Non-pigmented ciliary epithelial cell (primary cell): Measurements from ENCODE around the gene CTNNA3.

ENCODE experiments used
- DNase-seq: peaks from one replicate; pipeline ENCODE4 v3.0.0-alpha.2; 2010; ENCODE audit warnings: low read depth

The CTNNA3 gene

DNA sequence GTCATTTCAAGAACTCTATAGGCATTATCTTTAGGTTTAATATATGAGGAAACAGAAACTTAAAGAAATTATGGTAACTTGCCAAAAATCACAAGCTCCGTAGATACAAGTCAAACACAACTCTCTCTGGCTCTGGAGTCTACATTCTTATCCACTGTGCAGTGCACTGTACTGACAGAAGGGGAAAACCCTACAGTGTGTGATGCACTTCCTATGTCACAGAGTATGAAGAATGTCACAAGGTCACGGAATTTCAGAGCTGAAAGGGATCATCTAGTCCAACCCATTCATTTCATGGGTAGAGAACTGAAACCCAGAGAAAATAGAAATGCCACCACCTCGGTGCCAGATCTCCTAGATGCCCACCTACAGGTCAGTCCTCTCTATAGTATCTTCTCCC lies 684.0 kb downstream of the CTNNA3 start:
- no peak for DNase-seq

DNA sequence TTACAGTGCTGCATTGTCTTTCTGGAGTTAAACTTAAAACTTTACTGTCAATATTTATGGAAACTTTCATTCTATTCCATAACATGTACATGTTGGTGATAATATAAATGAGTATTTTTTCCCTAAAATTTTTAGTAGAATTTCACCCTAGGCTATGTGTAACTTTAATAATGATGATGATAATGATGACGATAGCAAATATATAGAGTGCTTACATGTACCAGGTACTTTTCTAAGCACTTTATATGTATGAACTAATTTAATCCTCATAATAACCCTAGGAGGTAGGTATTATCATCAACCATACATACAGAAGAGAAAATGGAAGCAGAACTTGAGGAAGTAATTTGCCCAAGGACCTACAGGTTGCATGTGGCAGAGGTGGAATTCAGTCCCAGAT lies 684.5 kb downstream of the CTNNA3 start:
- DNase-seq = no peak

DNA sequence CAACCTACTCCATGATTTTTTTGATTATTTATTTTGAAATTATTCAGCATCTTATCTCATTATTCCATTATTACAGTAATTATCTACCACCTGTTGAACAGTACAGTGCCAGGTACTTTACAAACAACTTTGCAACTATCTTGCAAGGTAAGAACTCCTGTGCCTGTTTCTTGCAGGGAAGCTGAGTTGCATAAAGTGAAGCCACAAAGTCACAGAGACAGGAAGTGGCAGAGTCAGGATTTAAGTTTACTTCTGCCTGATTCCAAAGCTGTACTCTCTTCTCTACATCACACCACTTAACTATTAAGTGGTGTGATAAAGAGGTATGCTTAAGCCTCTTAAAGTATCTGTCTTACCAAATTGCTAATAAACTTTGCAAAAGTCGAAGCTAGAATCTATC lies 690.0 kb downstream of the CTNNA3 start:
- no peak for DNase-seq

DNA sequence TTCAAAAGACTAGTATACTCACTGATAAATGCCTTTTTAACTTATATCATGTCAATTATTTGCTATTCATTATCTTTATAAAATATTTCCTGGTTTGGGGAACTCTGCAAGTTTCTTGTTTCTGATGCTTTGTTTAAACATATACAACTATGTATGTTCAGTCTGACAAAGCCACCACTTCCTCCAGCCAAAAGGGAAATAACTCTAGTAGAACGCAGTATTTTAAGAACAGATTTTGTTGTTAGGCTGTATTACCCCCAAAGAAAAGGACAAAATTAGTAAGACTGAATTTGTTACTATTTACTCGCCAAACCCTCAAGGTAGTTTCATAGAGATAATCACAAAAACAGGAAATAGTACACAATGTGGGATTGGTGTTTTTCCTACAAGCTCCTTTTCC lies 691.3 kb downstream of the CTNNA3 start:
- DNase-seq = no peak

DNA sequence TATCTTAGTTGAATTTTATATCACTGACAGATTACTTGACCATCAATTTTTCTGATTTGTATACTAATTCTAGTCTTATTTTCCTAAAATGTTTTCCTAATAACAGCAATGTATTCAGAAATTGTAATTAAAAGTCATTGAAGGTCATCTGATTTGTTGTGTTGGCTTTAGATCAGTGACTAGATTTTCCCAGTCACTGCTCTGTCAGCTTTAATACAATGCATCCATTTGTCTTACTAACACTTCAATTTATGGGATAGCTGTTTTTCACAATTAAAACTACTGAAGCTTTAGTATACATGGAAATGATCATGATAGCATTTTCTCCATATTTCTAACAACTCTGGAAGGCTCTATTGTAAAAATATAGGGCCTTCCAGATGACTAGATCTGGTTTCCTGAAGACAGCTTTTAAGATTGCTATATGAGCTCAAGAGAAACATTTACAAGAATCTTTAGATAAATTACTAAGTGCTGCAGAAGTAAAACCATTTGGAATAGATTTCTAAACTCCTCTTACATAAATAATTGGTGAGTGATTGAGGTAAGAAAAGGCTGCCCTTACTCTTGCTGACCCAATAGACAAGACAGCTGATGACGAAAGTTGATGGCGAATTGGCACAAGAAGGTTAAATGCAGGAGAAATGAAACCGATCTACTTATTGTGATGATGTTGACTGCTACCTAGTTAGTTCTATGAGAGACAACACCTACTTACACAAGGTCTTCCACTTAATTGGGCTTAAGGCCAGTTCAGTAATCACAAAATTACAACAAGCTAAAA lies 696.0 kb downstream of the CTNNA3 start:
- no peak for DNase-seq

DNA sequence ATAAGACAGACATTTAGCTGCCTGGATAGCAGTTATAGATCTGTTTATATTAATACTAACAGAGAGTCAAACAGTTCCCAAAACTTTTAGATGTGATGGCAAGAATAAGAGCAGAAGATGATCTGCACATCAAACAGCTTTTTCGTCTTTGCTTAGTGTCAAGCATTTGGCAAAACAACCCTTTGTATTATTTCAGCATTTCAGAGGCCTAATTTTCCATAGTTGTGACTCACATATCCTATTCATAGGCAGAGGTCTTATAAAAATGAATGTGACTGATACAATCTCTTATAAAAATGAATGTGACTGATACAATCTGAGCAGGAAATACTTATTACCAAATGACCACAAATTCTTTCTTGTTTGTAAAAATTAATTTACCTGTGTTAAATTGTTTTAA lies 699.0 kb downstream of the CTNNA3 start:
- DNase-seq = no peak

DNA sequence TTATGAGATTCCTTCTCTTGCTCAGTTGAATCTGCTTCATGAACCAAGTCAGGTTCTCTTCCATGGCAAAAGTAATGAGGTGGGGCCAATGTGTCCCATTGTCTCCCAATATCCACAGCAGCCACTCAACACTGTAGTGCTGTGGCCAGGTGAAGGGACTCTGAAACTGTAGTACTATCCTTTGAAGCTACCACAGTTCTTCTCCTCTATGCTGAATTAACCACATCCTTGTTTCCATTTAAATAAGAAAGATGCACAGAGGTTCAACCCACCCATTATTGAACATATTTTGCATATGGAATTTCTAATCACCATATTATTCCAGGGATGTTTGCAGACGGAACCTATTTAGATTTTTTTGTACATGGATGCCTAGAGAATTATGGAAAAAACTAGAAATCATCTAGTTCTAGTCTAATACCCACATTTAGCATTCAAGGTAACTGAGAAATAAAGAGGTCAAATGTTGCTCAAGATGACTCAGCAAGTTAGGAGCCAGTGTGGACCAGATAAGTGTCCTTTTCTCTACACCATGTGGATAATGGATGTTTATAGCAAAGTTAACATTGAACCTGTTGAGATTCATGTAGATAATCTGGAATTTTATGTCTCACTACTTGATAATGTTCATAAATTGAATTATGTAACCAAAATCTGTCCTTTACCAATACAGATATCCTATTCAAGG lies 705.7 kb downstream of the CTNNA3 start:
- no peak for DNase-seq

DNA sequence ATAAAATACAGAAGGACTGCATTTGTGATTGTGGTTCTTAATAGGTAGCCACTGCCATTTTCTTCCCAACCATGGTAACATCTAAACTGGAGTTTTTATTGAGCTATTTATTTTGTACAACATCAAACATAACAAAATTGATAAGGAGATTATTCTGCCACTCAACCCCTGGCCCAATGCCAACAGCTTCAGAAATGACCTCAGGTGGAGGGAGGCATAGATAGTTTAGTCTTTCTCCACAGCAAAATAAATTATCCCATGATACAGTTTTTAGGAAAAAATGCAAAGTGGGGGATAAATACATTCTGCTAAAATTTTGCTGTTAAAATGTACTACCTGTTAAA lies 712.5 kb downstream of the CTNNA3 start:
- DNase-seq = no peak

DNA sequence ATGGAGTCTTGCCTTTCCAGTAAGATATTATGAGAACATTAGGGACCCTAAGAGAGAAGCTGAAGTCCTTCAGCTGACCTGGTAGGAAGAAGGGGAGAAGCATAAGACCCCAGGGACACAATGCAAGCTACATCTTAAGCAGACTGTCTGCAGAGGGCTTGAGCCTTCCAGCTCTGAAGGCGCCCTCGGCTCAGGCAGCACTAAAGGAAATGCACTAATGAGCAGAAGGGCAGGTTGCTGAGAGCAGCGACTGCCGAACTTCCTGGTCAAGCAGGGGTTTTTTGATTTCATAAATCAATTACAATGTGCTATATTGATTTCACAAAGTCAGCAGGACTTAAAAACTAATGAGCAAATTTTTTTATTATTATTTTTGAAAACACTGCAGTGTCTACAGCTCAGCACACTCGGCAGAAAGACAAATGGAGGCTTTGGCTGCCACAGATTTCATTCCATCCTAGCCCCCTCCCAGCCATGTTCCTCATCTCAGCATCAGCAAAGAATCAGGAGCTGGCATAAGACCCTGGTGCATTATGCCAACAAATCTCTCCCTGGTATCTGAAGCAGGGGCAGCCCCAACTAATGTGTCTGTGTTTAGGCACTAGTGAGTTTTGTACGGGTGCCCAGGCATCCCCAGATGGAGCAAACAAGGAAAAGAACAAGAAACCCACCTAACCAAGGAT lies 713.1 kb downstream of the CTNNA3 start:
- no peak for DNase-seq

DNA sequence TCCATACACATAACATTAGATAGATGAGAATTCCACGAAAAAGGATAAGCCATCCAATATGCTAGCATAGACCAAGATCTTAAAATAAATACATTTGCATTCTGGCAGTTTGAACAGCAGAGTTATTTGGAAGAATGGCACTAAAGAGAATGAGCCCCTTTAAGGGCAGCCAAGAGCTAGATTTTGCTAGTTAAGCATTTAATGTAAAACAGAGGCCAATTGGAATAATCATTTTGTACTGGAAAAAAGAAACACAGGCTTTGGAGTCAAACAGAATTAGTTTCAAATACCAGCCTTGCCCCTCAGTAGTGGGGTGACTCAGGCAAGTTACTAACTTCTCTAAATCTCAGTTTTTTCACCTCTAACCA lies 714.0 kb downstream of the CTNNA3 start:
- DNase-seq = no peak

DNA sequence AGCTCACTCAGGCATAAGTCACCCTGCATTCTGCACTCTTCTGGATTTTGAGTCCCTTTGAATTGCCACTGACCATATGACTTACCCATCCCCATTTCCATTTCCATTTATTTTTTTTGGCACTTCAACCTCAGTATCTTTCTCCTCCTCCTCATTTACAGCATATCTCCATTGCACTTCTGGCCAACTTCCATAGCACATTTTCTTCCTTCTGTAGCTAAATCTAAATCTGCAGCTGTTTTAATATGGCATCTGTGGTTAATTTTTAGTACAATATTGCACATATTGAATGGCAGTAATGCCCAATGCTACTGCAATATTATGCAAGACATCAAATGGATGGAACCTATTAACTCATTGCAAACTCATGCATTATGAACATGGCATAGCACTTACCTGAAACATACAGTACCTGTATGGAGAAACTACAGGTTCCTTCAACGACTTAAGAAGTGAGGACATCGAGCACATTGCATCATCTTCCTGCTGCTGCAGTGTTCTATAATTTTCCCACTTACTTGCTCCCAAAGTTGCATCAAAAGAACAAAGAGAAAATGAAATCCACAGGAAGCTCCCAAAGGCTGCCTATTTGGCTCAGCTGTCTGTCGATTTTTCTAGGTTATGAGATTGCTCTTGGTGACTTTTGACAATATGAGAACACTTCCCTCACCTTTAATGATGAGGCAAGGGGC lies 714.5 kb downstream of the CTNNA3 start:
- no peak for DNase-seq

DNA sequence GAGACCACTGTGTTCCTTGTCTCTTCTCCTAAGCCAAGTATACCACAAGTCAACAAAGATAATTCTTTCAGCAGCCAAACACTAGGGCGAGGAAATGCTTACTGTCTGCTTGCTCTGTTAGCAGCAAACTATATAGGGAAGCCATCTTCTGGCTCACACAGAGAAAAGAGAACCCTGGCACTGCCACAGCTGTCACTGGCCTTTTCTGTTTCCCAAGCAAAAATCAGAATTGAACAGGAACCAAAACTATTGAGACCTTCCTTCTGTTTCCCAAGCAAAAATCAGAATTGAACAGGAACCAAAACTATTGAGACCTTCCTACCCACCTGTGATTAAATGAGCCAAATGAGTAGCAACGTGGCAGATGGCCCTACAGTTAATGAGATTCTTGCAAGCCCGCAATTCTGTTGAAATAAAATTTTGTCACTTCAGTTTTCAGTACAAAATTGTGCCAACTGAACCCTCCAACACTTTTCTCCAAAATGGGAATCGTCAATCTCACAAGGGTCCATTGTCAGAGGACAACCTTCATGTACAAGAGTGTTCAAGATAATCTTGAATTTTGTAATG lies 715.7 kb downstream of the CTNNA3 start:
- no peak for DNase-seq

DNA sequence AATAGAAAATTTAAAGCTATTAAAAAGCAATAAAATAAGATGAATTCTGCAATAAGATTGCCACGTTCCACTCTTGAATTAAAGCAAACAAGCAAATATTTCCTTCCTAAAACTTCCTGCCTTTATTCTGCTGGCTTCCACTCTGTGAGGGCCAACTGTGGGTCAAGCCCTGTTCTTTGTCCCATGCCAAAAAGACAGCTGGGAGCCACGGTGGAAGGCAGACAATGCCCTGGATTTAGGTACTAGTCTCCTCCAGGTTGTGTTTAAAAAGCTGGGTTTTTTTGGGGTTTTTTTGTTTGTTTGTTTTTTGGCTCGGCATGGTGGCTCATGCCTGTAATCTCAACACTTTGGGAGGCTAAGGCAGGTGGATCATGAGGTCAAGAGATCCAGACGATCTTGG lies 731.0 kb downstream of the CTNNA3 start:
- DNase-seq = no peak

DNA sequence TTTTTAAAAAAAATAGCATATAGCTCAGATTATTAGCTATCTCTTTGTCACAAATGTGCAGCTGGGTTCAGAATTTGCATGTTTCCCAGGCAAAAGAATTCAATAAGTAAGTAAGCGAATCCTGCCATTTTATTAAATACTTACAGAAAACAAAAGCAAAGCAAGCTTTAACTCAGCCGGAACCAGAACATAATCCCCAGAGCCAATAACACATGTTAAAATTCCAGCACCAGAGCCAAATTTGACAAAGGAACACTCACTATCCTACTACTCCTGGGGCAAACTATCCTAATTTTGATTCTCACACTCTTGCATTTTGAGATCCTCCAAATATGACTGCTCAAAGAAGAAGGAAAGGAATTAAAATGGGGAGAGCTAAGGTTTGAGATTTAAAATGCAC lies 737.5 kb downstream of the CTNNA3 start:
- DNase-seq = no peak

DNA sequence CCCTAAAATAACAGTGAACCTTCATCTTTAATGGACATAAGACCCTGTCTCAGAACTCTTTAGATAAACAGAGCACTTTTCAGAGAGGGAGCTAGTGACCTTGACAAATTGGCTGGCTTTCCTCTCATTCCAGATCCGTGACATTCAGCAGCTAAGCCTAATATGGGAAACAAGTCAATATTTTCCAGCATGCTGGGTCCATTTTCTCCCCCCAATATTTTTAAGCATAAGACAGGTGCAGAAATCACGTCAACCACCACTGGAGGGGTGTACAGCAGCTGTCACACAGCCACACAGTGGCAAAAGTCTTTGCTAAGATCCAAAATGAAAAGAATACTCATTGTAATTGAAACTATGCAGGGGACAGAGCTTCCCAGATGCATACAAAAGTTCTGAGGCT lies 744.1 kb downstream of the CTNNA3 start:
- DNase-seq = no peak

DNA sequence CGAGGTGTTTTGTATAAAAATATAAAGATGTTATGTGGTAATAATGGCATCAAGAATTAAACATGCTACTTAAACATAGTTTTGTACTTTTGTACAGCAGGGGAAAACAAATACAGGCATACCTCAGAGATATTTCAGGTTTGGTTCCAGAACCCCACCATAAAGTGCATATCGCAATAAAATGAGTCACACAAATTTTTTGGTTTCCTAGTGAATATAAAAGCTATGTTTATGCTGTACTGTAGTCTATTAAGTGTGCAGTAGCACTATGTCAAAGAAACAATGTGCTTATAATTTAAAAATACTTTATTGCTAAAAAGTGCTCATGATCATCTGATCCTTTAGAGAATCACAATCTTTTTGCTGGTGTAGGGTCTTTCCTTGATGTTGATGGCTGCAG lies 752.4 kb downstream of the CTNNA3 start:
- no peak for DNase-seq

DNA sequence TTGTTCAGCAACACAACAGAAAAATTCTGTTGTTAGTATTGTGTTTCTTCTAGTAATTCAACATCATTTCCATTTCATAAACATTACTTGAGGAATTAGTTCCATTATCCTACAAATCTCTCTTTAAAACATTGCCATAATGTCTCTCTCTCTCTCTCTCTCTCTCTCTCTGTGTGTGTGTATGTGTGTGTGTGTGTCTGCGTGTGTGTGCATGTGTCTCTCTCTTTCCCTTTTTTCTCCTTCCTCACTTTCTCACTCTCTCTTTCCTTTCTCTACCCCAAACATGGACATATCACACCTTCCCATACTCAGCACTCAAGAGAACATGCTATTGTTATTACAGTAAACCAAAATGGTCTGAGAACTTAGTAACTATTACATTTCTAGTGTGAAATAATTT lies 753.6 kb downstream of the CTNNA3 start:
- DNase-seq = no peak

DNA sequence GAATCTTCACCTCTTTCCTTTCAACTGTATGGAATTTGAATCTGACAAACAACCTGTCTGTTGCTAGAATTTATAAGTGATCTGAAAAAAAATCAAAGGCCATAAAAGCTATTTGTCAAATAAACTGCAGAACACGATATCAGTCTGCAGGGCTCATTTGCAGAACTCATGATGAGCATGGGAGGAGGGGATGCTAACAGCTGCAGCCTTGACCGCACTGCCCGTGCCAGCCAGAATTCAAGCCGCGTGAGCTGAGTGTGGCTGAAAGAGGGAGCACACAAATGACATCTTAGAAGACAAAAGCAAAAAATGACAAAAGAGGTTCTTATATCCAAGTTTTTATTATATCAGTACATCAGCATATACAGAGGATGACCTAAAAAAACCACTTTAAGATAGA lies 754.5 kb downstream of the CTNNA3 start:
- DNase-seq = no peak

DNA sequence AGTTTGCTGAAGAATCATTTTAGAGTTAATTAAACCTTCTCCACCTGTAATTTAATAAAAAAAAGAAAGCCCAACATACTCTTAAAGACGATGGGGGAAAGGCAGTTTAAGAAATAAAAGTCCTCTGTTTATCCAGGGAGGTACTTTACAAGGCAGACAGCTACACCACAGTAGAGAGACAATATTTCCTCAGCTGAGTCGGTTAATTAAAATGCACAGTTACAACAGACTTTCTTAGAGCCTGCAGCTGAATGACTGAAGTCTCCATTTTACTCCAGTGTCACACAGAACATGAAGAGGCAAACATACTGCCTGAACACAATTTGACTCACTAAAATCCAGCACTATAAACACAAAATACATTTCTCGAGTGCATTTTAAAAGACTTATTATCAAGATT lies 755.0 kb downstream of the CTNNA3 start:
- no peak for DNase-seq

DNA sequence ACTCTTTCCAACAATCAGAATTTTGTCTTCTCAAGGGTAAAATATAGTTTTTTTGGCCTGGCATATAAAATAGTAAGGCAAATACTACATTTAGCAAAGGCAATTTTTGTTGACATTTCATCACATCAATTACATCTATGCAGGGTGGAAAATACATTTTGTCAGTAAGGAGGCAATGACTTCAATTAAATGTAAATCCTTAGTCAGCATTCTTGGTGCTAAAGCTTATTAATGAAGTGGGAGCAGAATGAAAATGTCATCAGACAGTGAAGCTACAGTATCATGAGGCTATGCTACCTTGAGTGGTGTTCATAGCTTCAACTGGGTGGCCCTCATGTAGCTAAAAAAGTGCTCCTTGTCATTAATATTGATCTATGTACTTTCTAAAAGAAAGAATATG lies 761.3 kb downstream of the CTNNA3 start:
- no peak for DNase-seq

DNA sequence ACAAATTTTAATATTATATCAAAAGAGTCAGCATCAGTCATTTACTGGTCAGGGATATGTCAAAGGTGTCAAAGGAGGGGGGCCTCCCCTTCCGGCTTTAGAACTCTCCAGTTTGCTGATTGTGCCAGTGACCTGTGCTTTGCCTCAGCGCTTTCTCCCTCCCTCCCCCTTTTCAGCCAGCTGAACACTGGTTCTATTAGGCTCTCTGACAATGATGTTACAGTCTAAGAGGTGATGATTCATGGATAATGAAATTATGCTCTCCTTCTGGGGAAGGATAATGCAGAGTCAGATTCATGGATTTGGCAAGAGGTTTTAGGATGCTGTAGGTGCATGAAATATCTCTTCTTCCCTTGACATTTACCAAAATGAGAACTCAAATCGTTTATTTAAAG lies 764.0 kb downstream of the CTNNA3 start:
- DNase-seq = no peak

DNA sequence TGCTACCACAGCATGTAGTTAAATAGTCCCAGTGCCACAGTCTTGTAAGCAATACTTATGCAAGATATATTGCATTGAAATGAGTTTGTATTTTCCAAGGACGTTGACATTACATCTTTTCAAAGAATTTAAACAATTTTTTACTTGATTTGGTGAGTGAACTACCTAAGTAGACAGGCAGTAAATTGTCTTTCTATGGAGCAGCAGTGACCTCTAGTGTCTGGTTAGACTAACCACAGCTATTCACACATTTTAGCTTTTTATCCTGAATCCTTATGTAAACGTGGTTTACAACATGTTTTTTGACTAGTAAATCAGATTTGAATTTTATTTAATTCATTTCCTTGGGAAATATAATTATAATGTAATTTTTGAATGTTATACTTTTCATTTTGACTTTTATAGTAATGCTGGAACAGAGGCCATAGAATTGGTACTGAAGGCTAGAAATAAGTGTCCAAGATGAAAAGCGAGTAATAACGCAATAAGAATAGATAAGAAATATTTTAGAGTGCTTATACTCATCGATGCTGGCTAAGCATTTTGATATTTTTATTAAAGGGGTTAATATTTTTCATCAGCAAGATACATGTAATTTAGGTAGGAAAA lies 764.6 kb downstream of the CTNNA3 start:
- peak; percentile 44 for DNase-seq
